BJ (cell line): ENCODE measurements around the gene ALDH1A1. TPM values are rescaled to one million over a fixed set of nuclear protein-coding genes. Genes with fewer than 3 reads are reported as not detected.
"Not testable (repeated sequence)": the region's sequence is repeated elsewhere in the genome, so short reads cannot be mapped to it uniquely, and the experiment has no call there.

Experiments
- CTCF ChIA-PET: fragments of 350-600 bp; formaldehyde crosslinking; extraction: SDS; loops from one replicate; lab custom pipeline; 2021; ENCODE audit warnings: antibody characterized with exemption, inconsistent platforms; lab: Yijun Ruan, JAX
- POLR2A ChIA-PET: fragments of 300-600 bp; sonication (Branson Sonifier 250); formaldehyde crosslinking; extraction: SDS; loops from one replicate; lab custom pipeline; 2021; ENCODE audit warnings: antibody characterized with exemption; lab: Charles Lee
- DNase-seq: peaks from one replicate; pipeline ENCODE4 v3.0.0-alpha.2; 2011; ENCODE audit warnings: low read depth
- H3K27me3 ChIP-seq: 2 replicates; pipeline ENCODE4 v1.6.0; 2011; ENCODE audit warnings: low read length; ENCODE audit not compliant: control insufficient read depth, insufficient read depth
- H3K36me3 ChIP-seq: 2 replicates; pipeline ENCODE4 v1.5.1; 2011; ENCODE audit warnings: low read length; ENCODE audit not compliant: control insufficient read depth, insufficient read depth
- H3K4me3 ChIP-seq: 2 replicates; pipeline ENCODE4 v1.5.1; 2011; ENCODE audit warnings: low read depth, mild to moderate bottlenecking, control low read depth, low read length
- CTCF ChIP-seq: IDR thresholded peaks from 2 replicates; pipeline ENCODE4 v1.5.1; 2011; ENCODE audit warnings: low read depth, mild to moderate bottlenecking, control low read depth, inconsistent platforms, low read length, moderate library complexity; ENCODE audit not compliant: insufficient read depth
- polyA plus RNA-seq: library from polyadenylated mRNA; depleted of rRNA; stranded (reverse); fragments of >200 nt; gene quantifications from 2 replicates; pipeline ENCODE4 v1.2.3, GENCODE V29; 2011

ALDH1A1 gene
- polyA plus RNA-seq, 1 experiment = 247 TPM

GRCh38 chr9:72946318-72946717 lies 6.5 kb downstream of the ALDH1A1 start:
- ChIA-PET POLR2A (no interaction called here), CTCF (no interaction called here)
- no peaks in the 10 kb centered on the region for H3K27me3 ChIP-seq
- no peak for TF ChIP-seq CTCF
- no peaks in the 10 kb centered on the region; the same call in 1 of the 2 replicates for H3K36me3 ChIP-seq
- no peak overlapping the region for H3K4me3 ChIP-seq
- DNase-seq = no peak

GRCh38 chr9:72945391-72945790 lies 7.5 kb downstream of the ALDH1A1 start:
- no peak for TF ChIP-seq CTCF
- POLR2A ChIA-PET = no interaction called here
- H3K27me3 ChIP-seq = no peaks in the 10 kb centered on the region
- no peak for DNase-seq
- CTCF ChIA-PET = no interaction called here
- H3K36me3 ChIP-seq = no peaks in the 10 kb centered on the region; the same call in 1 of the 2 replicates
- H3K4me3 ChIP-seq = no peak overlapping the region

- ChIA-PET CTCF (interaction anchor here (1.0 to 2.6 kb wide), 2 partner anchors 79 to 94 kb away, joined by 3 to 8 read pairs; no protein-coding TSS in a partner anchor), POLR2A (no interaction called here)
- DNase-seq = no peak
- no peak for TF ChIP-seq CTCF
- H3K27me3 ChIP-seq = no peaks in the 10 kb centered on the region
- H3K36me3 ChIP-seq = peaks cover 2% of the 10 kb centered on the region
- no peak overlapping the region for H3K4me3 ChIP-seq
These were observed 8.9 kb downstream of the ALDH1A1 start for GRCh38 chr9:72943844-72944462.

- TF ChIP-seq CTCF = no peak
- CTCF ChIA-PET = interaction anchor here (1.3 to 2.6 kb wide), 2 partner anchors 80 to 92 kb away, joined by 3 to 8 read pairs; no protein-coding TSS in a partner anchor
- H3K4me3 ChIP-seq = no peak overlapping the region
- H3K36me3 ChIP-seq = peaks cover 2% of the 10 kb centered on the region
- no peaks in the 10 kb centered on the region for H3K27me3 ChIP-seq
- POLR2A ChIA-PET = no interaction called here
- no peak for DNase-seq
These were observed 10.4 kb downstream of the ALDH1A1 start for GRCh38 chr9:72942451-72942850.

- POLR2A ChIA-PET, DNase-seq, H3K36me3 ChIP-seq, H3K27me3 ChIP-seq, H3K4me3 ChIP-seq: not testable (repeated sequence)
- CTCF ChIA-PET = interaction anchor here (1.0 to 1.6 kb wide), 2 partner anchors 21 to 83 kb away, joined by 4 read pairs; no protein-coding TSS in a partner anchor
These were observed 13.3 kb downstream of the ALDH1A1 start for GRCh38 chr9:72939581-72939980.
